Measurements from ENCODE around the gene IQCB1.

DNA sequence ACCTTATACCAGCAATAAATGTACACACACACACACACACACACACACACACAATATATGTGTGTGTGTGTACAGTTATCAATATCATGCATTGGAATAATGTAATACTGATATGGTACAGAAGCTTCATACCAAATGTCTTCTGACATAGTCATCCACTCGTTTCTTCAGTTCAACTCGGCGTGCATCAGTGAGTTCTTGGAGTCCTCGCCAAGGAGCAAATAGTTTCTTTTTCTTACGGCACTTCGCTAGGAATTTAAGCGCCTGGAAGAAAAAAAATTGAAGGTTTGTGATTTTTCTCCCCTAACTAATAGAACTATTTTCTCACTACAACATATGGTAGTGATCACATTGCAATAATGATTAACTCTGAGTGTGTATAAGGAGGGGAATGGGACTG lies 53.2 kb downstream of the IQCB1 start:
- TF ChIP-seq, protein P1, sequence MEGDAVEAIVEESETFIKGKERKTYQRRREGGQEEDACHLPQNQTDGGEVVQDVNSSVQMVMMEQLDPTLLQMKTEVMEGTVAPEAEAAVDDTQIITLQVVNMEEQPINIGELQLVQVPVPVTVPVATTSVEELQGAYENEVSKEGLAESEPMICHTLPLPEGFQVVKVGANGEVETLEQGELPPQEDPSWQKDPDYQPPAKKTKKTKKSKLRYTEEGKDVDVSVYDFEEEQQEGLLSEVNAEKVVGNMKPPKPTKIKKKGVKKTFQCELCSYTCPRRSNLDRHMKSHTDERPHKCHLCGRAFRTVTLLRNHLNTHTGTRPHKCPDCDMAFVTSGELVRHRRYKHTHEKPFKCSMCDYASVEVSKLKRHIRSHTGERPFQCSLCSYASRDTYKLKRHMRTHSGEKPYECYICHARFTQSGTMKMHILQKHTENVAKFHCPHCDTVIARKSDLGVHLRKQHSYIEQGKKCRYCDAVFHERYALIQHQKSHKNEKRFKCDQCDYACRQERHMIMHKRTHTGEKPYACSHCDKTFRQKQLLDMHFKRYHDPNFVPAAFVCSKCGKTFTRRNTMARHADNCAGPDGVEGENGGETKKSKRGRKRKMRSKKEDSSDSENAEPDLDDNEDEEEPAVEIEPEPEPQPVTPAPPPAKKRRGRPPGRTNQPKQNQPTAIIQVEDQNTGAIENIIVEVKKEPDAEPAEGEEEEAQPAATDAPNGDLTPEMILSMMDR (IDR thresholded peaks at IDR 0.05): no peak
- TF ChIP-seq POLR2A (IDR thresholded peaks at IDR 0.05): no peak
